NCI-H524 treated with DMSO at 0.1 percent for 48 hours (cell line): ENCODE results near the gene SLC35E2B.
"Not testable (repeated sequence)": the region's sequence is repeated elsewhere in the genome, so short reads cannot be mapped to it uniquely, and the experiment has no call there.

Source experiments
- DNase-seq: peaks from one replicate; lab custom pipeline; 2025; lab: John Stamatoyannopoulos, UW

The SLC35E2B gene

DNA sequence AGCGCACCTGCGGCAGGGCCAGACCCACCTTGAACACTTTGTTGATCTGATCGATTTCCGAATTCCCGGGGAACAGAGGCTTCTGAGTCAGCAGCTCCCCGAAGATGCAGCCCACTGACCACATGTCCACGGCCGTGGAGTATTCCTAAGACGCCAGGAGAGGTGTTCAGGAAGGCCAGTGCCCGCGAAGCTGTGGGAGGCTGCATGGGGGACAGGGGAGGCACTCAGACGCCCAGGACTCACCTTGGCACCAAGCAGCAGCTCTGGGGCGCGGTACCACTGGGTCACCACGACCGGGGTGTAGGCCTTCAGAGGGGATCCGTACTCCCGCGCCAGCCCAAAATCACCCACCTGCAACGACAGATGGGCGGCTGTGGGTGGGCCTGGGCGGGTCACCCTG, 11.2 kb upstream of the SLC35E2B start:
- no peak for DNase-seq

DNA sequence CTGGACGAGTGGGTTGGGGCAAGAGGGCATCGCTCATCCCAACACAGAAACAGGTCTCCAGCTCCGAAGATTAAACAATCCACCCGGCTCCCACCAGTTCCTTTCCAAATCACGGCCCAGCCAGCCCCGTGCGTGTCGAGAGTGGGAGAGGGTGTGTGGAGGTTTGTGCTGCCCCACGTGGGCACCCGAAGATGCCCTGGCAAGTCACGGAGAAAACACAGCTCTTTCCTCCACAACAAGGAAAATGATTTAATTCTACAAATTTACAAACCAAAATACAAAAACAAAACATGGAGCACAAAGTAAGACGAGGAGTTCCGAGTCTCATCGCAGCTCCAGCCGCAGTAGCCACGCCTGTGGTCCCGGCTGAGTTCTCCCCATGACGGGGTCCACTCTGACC, 9.9 kb upstream of the SLC35E2B start:
- not testable (repeated sequence) for DNase-seq

DNA sequence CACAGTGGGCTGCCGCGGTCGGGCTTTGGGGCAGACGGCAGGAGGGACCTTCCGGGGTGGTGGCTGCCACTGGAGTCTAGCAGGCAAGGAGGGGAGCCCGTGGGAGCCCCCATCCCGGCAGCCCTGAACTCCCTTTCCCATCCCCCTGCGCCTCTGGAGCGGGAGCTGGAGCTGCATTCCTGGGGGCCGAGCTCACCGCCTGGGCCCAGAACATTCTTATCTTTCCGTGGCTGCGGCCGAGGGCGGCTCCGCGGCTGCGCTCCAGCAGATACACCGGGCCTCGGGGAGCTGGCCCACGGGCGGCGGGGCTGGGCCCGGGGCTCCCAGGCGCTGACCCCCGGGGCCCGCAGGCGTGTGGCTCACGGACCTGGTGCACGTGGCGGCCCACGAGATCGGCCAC, 8.0 kb upstream of the SLC35E2B start:
- not testable (repeated sequence) for DNase-seq

DNA sequence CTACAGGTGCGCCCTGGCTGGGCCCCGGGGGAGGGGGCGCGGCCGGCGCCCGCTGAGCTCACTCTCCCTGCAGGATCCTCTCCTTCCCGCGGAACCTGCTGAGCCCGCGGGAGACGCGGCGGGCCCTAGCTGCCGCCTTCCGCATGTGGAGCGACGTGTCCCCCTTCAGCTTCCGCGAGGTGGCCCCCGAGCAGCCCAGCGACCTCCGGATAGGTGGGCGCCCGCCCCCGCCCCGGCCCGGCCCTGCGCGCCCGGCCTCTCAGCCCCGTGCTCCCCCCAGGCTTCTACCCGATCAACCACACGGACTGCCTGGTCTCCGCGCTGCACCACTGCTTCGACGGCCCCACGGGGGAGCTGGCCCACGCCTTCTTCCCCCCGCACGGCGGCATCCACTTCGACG, 7.5 kb upstream of the SLC35E2B start:
- DNase-seq: not testable (repeated sequence)

DNA sequence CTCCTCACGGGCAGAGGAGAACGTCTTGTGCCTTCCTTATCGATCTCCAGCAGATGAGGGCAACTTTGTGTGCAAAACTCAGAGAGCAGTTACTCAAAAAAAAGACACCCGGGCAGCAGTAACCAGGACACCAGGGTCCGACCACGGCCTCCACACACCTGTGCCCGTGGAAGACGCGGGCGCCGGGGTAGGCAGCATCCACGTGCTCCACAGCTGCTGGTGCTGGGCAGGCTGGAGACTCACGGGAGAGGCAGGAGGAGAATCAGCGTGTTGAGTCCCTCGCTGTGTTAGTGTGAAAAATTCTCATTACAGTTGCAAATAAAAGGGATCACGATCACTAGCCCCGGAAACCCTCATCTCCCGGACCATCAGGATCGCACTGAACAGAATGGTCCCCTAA, 6.5 kb upstream of the SLC35E2B start:
- not testable (repeated sequence) for DNase-seq

DNA sequence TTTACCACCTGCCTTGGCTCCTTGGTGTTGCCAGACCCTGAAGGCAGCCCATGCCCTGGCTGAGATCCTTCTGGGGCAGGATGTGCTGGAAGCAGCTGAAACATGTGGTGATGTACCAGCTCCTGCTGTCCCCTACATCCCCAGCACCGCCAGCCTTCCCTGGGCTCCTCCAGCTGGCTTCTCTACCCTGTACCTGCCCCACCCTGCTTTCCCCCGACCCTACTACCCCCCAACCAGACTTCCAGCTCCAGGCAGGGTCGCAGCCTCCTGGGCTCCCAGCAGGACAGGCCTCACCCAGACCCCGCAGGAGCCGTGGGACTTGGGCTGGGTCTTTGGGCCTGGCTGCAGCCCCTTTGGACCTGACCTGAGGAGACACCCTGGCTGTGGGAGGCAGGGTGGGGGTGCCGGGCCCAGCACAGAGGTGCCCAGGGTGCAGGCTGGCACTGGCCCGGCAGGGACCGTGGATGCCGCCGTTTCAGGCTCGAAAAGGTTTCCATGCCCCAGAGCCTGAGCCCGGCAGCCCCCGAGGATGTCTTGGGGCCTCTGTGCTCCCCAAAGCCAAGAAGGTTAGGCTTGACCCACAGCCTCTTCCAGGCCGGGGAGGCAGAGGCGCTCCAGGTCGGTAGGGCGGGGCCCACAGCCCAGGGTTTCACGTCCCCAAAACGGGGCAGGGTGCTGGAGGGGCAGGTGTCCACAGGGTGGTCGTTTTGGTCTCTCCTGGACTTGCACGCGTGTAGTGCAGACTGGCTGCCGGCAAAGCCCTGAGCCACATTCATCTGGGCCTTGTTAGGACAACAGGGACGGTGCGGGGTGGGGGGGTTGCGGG, 5.0 kb upstream of the SLC35E2B start:
- DNase-seq: not testable (repeated sequence)

DNA sequence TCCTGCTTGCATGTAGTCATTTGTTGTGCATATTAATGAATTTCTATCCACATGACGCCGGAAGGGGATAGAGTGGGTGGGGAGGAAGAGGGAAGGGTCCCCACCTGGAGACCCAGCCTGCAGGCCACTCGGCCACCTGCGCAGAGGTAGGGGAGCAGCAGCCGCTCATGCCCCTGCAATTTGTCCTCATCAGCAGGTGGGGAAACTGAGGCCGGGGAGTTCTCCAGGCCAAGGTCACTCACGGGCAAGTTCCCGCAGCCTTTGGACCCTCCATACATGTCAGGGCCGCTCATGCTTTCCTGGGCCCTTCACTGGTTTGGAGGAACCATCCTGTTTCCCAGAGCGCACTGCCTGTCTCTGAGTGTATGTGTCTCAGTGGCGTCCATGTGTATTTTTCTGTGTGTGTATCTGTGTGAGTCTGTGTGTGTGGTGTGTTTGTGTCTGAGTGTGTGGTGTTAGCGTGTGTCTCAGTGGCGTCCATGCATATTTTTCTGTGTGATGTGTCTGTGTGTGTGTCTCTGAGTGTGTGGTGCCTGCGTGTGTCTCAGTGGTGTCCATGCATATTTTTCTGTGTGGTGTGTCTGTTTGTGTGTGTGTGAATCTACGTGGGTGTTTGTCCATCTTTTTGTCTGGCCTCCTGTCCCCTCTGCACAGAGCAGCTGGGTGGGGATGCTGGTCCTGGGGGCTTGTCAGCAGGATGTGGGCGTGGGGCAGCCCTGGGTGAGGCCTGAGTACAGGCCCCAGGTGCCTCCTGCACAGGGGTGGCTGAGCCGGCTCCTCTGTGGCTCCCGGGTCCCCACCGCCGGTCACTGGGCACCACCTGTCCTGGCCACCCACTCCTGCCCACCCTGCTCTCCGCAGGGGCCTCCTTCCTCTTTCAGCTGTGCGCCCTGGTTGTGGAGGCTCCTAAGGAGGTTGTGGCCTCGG, 4.1 kb upstream of the SLC35E2B start:
- not testable (repeated sequence) for DNase-seq

DNA sequence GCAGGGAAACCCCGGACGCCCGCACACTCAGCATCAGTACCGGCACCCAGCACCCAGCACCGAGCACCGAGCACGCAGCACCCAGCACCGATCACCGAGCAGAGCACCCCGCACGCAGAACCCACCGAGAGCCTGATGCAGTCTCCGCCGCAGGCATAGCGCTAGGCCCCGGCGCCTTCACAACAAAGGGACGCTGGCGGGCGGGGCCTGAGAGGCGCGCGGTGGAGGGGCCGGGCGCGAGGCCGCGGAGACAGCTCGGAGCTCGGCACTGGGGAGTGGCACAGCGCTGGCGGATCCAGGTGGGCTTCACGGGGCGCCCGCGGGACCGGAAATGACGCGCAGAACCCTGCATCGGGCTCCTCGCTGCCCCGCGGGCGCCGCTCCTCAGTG, 276 bp downstream of the SLC35E2B start:
- DNase-seq: peak; percentile 18

DNA sequence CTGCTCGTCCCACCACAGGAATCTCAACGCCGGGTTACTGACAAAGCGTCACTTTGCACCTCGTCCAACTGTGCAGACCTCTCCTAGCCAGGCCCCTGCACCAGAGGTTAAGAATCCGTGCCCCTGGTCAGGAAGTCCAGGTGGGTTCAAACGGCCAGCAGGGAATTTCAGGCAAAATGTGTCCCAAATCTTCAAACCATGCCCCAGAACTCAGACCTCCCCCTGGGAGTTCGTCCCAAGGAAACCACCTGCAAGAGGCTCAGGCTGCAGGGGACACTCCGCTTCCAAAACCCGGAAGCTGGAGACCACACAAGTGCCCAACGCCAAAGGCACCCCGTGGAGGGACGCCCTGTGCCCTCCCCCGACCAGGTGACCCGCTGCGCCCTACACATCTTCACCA, 1.2 kb downstream of the SLC35E2B start:
- DNase-seq: not testable (repeated sequence)

DNA sequence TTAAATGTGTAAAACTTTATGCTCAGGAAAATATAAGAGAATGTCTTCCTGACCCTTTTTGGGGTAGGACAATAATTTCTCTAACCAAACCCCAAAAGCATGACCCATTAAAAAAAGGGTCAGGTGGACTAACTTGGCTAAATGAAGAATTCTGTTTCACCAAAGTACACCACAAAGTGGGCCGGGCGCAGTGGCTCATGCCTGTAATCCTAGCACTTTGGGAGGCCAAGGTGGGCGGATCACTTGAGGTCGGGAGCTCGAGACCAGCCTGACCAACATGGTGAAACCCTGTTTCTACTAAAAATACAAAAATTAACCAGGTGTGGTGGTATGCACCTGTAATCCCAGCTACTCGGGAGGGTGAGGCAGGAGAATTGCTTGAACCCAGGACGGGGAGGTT, 3.1 kb downstream of the SLC35E2B start:
- DNase-seq: not testable (repeated sequence)

DNA sequence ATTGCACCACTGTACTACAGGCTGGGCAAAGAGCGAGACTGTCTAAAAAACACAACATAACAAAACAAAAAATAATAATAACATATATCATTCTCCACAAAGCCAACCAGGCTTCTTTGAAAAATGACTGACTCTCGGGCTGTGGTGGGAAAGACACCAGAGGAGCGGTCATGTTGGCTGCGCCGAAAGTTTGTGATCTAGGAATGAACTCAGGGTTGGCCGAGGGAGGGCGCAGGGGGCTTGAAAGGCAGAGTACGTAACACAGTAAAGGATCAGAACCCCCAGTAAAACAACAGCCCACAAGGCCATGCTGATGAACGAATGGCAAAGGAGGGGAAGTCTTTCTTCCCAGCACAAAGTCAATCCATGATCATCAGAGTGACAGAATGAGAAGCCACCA, 4.7 kb downstream of the SLC35E2B start:
- no peak for DNase-seq

DNA sequence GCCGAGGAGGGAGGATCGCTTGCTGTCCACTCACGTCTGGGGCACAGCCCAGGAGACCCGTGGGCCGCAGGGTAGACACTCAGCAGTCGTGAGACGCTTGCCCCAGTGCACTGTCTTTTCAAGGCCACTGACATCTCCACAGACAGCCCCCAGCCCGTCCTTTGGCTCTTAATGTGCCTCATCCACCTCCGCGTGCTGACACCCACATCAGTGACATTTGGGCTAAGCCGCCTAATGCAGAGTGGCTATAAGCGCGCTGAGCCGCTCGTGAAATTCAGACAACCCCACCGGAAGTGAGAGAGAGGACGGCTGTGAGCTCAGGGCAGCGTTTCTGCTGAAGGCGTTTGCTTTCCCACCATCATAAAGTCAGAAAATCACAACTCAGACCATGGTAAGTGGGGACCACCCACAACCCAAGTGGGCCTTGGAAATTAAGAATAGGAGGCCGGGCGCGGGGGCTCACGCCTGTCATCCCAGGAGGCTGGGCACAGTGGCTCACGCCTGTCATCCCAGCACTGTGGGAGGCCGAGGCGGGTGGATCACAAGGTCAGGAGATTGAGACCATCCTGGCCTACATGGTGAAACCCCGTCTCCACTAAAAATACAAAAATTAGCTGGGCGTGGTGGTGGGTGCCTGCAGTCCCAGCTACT, 8.4 kb downstream of the SLC35E2B start:
- no peak for DNase-seq

DNA sequence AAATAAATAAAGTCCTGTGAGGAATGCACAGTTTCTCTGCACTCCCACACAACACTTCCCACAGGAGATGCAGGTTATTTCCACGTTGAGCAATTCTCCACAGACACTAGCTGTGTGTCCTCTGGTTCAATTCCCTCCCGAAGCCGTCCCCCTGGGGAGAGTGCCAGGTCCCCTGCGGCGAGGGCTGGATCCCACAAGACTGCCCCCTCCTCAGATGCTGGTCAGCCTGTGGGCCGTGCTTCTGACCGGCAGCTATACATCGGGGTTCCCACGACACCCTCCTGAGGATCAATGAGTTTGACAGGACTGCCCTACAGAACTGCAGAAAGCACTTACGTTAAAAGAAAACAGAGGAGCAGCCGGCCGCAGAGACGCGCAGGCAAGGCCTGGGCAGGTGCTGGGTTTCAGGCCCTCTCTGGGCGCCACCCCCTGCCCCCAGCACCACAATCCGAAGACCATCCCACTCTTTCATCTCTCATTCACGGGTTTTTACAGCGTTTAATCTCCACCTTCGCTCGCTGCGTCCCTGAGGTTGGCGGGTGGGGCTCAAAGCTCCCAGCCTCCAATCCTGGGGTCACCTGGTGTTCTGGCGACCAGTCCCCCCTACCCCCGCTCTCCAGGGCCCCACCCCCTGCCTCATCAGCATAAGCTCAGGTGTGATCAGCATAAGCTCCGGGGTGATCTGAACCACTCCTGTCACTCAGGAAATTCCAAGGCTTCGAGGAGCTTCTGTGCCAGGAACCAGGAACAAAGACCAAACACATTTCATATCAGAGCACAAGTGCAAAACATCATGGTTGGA, 9.3 kb downstream of the SLC35E2B start:
- no peak for DNase-seq

DNA sequence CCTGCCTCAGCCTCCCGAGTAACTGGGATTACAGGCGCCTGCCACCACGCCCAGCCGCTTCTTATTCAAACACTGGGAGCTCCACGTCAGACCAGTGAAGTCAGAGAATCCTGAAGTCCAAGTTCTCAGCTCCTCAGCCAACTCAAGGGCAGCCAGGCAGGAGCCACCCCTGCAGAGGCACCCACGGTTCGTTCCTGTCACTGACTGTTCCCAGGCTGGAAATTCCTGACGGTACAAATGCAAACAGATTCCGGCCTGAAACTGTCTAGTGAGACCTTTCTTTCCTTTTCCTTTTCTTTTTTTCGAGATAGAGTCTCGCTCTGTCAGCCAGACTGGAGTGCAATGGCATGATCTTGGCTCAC, 11.7 kb downstream of the SLC35E2B start:
- no peak for DNase-seq

DNA sequence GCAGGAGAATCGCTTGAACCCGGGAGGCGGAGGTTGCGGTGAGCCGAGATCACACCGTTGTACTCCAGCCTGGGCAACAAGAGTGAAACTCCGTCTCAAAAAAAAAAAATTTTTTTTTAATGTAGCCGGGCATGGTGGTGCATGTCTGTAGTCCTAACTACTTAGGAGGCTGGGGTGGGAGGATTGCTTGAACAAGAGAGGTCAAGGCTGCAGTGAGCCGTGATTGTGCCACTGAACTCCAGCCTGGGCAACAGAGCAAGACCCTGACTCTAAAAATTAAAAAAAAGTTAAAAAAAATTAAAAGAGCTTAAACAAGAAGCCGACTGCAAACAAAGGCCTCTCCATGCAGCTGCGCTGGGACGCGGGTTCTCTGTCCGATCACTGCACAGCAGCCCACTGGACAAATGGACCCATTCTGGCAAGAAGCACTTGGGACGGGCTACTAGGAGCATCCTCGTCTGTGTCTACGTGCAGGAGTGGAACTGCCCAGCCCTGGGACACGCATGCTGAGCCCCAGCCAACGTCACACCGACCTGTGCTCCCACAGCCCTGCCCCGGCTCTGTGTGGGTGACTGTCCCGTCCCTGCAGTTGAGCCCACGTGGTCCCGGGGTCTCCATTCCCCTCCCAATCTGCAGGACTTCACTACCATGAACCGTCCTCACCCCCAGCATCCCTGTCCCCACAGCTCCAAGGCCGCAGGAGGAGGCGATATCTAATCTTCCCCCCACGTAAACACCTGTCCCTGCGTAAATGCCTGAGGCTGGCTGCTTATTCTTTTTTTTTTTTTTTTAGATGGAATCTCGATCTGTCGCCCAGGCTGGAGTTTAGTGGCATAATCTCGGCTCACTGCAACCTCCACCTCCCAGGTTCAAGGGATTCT, 12.3 kb downstream of the SLC35E2B start:
- no peak for DNase-seq

DNA sequence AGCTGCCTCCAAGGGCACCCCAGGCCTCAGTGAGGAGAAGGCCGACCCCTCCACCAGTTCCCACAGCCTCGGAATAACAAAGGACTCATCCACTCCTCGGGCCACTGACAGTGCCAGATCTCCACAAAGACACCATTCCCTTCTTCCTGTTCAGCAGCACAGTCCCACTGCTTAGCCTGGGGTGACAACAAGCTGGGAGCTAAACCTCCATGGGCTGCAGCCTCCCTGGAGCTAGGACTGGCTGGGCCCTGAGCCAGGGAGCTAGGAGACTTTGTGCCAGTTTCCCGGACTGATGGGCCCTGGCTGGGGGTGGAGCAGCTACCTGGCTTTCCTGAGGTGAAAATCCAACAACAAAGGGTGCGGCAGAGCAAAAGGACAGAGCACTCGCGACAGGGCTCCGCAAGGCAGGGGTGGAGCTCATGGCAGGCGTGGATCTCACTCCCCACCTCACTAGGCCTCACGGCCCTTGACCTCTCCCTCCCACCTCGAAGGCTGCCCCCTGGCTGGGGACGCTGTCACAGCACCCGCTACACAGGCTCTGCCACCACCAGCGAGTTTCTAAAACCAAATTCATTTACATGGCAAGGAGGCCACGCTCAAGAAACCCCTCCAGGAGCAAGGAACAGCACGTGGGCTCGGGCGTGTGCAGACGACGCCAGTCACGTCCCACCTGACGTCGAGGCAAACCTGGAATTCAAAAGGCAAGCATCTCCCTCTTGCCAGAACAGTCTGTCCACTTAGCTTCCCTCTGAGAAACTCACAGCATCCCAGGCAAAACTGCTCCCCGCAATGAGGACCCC, 13.8 kb downstream of the SLC35E2B start:
- DNase-seq: no peak

DNA sequence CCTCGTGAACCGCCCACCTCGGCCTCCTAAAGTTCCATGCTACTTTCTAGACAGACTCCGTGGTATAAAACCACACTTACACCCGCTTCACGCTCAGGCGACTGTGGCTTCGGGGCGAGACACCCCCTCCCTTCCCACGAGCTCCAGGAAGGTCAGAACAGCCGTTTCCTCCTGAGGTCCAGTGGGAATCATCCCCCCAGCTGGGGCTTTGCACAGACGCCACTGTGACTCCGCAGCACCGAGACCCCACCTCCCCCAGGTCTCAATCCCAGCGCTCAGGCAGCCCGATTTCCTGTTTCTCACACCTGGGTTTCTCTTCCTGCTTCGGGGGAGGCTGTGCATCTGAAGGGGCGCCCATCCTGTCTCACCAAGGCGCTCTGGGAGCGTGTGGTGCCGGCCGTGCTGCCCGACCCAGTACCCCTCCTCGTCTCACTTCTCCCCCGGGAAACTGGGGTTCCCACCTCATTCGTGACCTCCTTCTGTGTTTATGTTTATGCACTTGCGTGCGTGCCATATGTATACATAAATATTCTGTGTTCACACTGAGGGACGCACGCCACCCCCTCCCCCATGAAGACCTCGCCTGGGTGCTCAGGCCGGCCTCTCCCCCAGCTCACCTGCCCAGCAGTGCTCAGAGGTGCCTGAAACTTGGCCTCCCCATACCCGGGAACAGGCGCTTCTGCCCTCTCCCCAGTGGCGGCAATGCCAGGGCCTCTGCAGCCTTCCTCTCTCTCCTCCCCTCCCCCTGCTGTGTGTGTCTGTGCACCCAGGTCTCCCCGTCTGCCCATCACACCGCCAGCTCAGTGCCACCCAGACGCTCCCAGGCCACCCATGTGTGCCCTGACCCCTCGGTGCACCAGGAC, 14.6 kb downstream of the SLC35E2B start:
- DNase-seq: no peak

DNA sequence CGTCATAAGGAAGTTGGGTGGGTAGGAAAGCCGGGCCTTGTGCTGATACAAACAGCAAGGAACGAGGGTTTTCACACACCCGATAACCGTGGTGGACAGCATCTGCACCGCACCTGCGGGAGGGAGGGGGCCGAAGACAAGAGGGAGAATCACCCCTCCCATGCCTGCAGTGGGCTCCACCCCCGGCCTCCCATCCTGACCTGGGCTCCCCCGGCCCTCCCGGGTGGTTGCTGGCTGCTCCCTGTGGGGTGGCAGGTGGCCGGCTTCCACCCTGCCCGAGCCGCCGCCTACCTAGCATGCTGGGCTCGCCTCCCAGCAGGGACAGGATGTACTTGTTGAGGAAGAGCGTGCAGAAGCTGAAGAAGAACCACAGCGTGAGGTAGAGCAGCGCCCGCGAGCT, 16.5 kb downstream of the SLC35E2B start:
- not testable (repeated sequence) for DNase-seq

DNA sequence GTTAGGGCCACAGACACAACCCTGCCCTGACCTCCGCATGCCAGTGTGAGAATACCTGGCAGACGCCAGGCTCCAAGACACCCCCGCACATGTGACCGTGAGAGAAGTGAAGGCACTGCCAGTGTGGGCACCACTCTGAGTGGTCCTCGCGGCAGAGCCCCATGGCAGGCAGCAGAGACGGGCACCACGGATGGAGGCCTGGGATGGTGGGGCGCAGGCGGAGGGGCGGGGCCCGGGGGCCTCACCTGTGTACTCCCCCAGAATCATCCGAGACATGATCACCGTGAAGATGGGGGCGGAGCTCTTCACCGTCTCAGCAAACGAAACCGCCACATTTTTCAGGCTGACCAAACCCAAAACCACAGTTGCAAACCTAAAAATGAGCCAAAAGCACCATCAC, 17.4 kb downstream of the SLC35E2B start:
- DNase-seq: not testable (repeated sequence)
